ENCODE data around the gene SLC39A7.
"Not testable (repeated sequence)": the region's sequence is repeated elsewhere in the genome, so short reads cannot be mapped to it uniquely, and the experiment has no call there.

The SLC39A7 gene

DNA sequence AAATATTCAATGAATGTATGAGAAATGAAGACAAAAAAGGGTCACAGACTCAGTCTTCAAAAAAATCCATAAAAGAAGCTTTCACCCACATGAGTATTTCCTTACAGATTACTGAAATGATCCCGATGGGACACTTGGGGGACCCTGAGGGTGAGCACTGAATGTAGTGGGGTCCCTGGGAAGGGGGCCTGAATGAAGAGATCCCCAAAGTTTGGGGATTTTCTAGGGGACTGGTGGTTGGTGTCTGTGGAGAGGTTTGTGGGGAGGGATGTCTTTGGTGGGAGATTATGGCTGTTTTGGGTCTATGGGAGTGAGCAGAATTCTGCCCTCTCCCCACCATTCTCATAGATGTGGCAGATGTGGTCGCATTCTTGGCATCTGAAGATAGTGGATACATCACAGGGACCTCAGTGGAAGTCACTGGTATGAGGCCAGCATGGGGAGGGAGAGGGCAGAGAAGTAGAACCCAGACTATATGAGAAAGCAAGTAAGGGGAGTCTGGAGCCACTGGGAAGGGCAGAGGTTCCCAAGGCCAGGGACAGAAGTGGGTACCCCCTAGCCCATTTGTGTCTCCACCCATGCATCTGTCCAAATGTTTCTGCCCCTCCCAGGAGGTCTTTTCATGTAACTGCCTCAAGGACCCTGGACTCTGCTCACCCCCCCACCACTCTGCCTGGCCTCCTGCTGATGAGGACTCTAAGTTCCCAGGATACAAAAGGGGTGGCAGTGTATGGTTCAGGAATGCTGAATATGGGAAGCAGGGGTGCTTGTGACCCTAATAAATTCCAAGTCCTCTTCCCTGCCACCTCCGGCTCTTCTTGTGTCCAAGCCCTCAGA, 5.6 kb downstream of the SLC39A7 start:
- no peak for DNase-seq

DNA sequence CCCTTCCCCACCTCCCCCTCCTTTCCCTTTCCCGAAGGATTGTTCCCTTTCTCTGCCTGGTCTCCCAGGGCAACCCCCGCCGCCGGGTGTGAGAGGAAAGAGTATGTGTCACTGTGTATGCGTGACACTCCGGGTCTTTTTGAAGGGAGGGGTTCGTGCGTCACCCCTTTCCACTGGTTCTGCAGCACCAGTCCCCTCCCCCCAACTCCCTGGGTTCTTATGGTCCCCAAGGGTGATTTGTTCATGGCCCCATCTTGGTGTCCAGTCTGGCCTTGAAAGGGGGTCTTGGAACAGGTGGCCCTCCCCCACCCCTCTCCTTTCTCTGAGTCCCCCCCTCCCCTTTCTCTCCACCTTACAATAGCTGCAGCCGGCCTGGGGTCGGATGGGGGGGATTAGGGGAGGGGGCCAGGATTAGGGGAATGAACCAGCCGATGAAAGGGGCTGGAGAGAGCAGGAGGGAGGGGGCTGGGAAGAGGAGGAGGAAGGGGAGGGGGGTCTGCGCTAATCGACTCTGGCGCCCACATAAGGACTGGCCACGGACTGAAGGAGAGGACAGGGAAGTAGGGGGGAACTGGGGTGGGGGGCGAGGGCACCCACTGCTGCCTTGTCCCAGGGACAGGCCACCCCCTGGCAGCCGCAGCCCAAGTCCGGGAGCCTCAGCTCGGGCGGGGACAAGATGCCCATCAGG, 6.3 kb downstream of the SLC39A7 start:
- DNase-seq, result no peak

GRCh38 chr6:33207552-33208090, 7.0 kb downstream of the SLC39A7 start:
- DNase-seq, result no peak

DNA sequence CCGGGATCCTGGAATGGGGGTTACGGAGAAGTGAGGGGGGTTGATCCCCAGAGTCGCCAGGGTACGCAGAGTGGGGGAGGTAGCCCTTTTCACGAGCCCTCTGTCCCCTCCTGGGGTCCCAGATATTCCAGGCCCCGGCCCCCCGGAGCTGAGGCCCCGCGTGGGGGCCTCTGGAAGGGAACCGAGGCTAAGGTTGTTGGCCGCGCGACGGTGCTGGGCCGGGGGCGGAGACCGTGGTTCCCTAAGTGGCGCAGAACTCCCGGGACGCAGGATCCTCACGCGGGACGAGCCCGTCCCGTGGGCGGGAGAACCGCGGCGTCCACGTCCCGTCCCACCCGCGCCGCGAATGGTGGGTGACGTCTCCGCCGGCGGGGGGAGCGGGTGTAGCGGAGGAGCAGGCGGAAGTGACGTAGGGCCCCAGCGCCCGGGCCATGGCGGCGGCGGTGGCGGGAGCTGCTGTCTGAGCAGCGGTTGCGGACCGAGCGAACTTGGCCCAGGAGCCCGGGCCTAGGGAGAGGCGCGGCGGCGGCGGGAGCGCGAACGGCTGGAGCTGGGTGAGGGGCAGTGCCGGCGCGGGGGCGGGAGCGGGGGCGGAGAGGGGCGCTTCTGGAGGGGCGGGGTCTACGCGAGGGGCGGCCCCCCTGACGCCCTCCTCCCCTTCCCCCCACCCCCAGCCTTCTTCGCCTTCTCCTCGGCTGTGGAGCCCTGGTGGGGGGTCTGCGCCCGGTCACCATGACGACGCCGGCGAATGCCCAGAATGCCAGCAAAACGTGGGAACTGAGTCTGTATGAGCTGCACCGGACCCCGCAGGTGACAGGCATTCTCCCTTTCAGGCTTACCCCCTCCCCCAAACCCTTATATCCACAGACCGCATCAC, 7.7 kb downstream of the SLC39A7 start, which contains the start of gene RING1:
Gene RING1, plus strand, starts transcription at position 410 of the 877 bp plus-strand sequence. Its CDS starts 323 bp downstream, at position 733.
- DNase-seq, result peak; percentile 88

- no peak for DNase-seq
These were observed 9.2 kb downstream of the SLC39A7 start for GRCh38 chr6:33209856-33210255.

- DNase-seq, result no peak
These were observed 10.5 kb downstream of the SLC39A7 start for GRCh38 chr6:33211136-33211535.

GRCh38 chr6:33211666-33212422, 11.2 kb downstream of the SLC39A7 start:
- no peak for DNase-seq

DNA sequence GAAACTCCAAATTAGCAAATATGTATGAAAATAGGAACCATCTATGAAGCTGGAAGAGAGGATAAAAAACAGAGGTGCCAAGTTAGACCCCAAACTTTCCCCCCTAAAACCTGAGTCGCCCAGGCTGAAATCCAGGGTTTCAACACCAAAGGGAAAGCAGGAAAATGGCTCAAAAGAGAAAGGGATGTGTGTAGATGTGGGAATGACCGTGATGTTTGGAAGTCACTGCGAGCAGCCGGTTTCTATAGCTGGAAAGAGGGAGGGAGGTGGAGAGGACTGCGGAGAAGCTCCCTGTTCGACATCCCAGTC, 12.1 kb downstream of the SLC39A7 start:
- no peak for DNase-seq

GRCh38 chr6:33213166-33213988, 12.7 kb downstream of the SLC39A7 start:
- DNase-seq, result no peak

DNA sequence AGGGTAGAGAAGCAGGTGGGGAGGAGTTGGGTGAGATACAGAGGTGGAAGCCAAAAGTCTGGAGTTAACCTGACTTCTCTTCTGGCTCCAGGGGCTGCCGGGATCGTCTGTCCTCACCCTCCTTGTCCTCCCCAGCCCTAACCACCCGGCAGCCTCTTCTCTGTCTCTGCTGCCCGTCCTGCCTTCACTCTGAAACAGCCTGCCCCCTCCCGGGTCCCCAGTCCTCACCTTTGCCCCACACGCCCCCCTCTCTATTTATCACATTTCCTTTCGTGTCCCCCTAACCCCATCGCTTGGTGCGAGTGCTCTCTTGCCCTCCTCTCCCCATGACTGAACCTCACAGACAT, 13.3 kb downstream of the SLC39A7 start:
- no peak for DNase-seq

- DNase-seq, result no peak
These were observed 14.8 kb downstream of the SLC39A7 start for GRCh38 chr6:33215271-33216116.

GRCh38 chr6:33216117-33216649, 15.5 kb downstream of the SLC39A7 start:
- DNase-seq, result no peak

DNA sequence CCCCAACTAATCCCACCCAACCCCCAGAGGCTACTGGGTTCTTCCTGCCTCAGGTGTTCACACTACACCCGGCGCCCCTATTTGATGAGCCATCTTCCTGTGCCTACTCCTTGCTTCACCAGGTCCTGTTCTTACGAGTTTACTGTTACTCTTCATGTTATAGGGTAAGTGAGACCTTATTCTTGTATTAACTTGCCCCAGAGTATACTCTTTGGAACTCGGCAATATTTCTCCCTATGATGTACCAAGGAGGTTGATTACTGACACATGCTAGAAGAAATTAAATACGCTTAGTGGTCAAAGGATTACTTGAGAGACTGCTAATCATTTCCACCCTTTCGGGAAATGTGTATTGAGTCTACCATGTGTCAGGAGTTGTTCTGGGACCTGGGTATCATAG, 16.6 kb downstream of the SLC39A7 start:
- DNase-seq, result no peak

DNA sequence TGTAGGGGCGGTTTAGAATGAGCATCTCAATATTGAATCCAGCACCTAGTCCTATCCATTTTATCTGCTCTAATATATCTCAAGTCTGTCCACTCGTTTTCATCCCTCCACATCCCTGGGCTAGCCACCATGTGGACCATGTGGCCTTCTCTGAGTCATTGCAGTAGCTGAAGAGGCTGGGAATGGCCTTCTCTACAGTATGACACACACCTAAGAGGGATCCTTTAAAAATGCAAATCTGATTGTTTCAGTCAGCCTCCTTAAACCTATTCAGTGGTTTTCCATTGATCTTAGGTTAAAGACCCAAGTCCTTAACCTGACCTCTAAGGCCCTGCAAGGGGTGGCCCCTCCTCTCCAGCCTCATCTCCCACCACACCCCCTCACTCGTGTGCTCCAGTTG, 17.0 kb downstream of the SLC39A7 start:
- DNase-seq, result no peak

DNA sequence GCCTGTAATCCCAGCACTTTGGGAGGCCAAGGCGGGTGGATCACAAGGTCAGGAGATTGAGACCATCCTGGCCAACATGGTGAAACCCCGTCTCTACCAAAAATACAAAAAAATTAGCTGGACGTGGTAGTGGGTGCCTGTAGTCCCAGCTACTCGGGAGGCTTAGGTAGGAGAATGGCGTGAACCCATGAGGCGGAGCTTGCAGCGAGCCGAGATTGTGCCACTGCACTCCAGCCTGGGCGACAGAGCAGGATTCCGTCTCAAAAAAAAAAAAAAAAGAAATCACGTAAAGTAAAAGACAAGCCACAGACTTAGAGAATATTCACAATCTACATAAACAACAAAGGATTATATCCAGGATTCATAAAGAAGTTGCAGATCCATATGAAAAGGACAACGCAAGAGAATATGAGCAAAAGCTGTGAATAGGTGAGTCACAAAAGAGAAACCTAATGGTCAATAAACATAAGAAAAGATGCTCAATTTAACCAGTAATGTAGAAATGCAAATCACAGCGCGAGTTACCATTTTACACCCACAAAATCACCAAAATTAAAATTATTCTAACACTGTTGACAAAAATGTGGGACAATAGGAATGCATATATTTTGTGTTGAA, 25.9 kb downstream of the SLC39A7 start:
- not testable (repeated sequence) for DNase-seq

DNA sequence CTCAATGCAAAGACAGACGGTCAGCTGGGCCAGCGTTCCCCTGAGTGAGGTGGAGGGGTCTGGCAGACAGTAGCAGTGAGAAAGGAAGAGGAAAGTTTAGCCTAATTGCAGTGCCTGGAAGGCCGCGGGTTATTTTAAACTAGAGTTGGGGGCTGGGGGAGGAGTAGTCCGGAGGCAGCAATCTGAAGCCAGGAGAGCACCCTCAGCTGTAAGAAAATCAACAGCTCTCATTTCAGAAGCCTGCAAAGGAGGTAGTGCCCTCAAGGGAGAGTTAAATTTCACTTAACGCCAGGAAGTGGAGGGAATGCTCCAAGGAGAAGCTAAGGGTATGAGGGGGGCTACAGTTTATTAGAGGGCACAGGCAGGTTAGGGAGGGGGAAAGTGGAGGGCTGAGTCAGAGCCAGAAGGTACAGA, 34.6 kb downstream of the SLC39A7 start:
- no peak for DNase-seq

GRCh38 chr6:33236328-33236727, 35.7 kb downstream of the SLC39A7 start:
- DNase-seq, result no peak

DNA sequence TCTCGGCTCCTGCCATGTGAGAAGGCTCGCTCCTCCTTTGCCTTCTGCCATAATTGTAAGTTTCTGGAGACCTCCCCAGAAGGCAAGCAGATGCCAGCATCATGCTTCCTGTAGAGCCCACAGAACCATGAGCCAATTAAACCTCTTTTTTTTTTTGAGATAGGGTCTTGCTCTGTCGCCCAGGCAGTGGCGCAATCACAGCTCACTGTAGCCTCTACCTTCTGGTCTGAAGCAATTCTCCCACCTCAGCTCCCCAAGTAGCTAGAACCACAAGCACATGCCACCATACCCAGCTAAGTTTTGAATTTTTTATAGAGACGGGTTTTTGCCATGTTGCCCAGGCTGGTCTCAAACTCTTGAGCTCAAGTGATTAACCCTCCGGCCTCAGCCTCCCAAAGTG, 36.2 kb downstream of the SLC39A7 start:
- DNase-seq, result no peak

DNA sequence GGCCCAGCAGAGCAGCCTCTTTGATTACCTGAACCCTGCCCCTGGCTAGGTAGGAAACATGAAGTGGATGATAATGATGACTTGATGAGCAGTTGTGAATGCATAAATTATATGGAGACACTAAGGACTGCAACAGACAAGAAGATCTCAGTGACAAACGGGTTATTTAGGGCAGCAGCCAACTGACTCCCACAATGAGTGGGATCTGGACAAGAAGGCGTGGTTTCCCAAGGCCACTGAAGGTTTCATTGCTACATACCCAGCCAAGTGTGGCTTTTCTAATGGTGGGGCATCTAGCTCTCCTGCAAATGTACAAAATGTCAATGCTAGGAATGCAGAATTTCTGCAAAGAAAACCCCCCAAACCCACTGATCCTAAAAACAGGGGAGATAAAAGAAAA, 37.1 kb downstream of the SLC39A7 start:
- DNase-seq, result no peak

DNA sequence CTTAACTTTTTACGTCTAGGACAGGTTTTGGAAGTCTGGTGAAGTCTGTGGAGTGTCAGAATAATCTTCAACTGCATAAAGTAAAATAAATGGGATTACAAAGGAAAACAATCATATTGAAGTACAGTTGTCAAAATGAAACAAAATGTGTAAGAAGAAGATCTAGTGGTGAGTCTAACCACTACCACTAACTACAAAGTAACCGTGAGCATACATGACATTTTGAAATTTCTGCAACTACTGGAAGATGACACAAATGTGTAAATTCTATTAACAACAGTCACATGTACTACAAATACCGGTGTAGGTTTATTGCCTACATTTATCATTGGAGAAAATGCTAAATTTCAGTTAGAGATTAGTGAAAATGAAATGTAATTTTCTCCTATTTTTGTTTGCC, 41.3 kb downstream of the SLC39A7 start:
- no peak for DNase-seq

Measured in CD4-positive, alpha-beta T cell treated with Interleukin-15 for 1 hour (primary cell).